ENCODE measurements around the gene GPR132. TPM values are rescaled to one million over a fixed set of nuclear protein-coding genes. Genes with fewer than 3 reads are reported as not detected.

GPR132 gene
- total and polyA plus RNA-seq, 2 experiments from 2014 or later, result 0.14 TPM; not detected in 1

DNA sequence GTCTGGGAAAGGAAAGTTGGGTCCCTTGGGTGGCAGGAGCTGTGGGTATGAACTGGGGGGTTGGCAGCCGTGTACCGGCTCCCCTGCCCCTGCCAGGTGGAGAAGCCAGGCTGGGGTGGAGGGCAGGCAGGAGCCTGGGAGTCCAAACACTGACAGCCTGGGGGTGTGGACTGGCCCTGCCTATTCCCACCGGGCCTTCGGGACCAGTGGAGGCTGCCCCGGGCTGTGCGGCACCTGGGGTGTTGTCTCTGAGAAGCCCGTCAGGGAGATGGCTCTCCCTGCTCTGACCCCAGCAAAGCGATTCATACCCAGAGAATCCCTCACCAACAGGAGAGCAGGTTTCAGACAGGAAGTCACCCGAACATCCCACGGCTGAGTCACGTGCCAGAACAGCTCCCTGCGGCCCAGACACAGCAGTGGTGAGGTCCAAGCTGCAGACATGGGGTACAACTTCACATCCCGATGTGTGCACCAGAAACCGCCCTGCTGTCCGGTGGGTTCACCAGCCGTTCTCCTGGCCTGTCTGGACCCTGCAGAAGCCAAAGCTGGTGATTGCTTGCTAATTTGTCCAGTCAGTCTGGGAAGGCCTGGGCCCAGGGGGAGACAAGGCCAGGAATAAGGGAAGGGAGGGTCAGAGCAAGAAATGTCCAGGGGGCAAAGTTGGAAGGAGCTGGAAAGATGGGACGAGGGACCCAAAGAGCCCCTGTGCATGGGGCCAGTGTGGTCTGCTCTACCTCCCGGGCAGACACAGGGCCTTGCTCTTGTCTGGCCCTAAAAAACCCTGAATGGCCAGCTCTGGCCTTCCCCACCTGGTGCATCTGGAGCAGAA is 2.1 kb upstream of the GPR132 start:
- Mint-ChIP-seq H3K4me1 (peaks cover 6% of the 10 kb centered on the region; the same call in 1 of the 3 replicates), H3K4me3 (no peak overlapping the region), H3K9me3 (no peaks in the 10 kb centered on the region), H3K27ac (no peak overlapping the region), H3K36me3 (ENCODE audit: low read depth) (no peaks in the 10 kb centered on the region; the same call in 2 of the 3 replicates), H3K27me3 (ENCODE audit: insufficient read depth, low read depth, poor library complexity) (peaks cover 22% of the 10 kb centered on the region)
- H3K4me2 ChIP-seq, result no peak overlapping the region
- no peak overlapping the region for H3K4me3 ChIP-seq
- no peak for ATAC-seq
- H3F3A ChIP-seq (replicated peaks; ENCODE audit: low read depth), result no peaks in the 10 kb centered on the region
- DNase-seq (ENCODE audit: low spot score), result no peak
- H3K36me3 ChIP-seq (ENCODE audit: insufficient read depth), result no peaks in the 10 kb centered on the region
- no peaks in the 10 kb centered on the region for H3K9me2 ChIP-seq (ENCODE audit: insufficient read depth)
- no peaks in the 10 kb centered on the region for H3K27me3 ChIP-seq (ENCODE audit: insufficient read depth)
- TF ChIP-seq, protein P1, sequence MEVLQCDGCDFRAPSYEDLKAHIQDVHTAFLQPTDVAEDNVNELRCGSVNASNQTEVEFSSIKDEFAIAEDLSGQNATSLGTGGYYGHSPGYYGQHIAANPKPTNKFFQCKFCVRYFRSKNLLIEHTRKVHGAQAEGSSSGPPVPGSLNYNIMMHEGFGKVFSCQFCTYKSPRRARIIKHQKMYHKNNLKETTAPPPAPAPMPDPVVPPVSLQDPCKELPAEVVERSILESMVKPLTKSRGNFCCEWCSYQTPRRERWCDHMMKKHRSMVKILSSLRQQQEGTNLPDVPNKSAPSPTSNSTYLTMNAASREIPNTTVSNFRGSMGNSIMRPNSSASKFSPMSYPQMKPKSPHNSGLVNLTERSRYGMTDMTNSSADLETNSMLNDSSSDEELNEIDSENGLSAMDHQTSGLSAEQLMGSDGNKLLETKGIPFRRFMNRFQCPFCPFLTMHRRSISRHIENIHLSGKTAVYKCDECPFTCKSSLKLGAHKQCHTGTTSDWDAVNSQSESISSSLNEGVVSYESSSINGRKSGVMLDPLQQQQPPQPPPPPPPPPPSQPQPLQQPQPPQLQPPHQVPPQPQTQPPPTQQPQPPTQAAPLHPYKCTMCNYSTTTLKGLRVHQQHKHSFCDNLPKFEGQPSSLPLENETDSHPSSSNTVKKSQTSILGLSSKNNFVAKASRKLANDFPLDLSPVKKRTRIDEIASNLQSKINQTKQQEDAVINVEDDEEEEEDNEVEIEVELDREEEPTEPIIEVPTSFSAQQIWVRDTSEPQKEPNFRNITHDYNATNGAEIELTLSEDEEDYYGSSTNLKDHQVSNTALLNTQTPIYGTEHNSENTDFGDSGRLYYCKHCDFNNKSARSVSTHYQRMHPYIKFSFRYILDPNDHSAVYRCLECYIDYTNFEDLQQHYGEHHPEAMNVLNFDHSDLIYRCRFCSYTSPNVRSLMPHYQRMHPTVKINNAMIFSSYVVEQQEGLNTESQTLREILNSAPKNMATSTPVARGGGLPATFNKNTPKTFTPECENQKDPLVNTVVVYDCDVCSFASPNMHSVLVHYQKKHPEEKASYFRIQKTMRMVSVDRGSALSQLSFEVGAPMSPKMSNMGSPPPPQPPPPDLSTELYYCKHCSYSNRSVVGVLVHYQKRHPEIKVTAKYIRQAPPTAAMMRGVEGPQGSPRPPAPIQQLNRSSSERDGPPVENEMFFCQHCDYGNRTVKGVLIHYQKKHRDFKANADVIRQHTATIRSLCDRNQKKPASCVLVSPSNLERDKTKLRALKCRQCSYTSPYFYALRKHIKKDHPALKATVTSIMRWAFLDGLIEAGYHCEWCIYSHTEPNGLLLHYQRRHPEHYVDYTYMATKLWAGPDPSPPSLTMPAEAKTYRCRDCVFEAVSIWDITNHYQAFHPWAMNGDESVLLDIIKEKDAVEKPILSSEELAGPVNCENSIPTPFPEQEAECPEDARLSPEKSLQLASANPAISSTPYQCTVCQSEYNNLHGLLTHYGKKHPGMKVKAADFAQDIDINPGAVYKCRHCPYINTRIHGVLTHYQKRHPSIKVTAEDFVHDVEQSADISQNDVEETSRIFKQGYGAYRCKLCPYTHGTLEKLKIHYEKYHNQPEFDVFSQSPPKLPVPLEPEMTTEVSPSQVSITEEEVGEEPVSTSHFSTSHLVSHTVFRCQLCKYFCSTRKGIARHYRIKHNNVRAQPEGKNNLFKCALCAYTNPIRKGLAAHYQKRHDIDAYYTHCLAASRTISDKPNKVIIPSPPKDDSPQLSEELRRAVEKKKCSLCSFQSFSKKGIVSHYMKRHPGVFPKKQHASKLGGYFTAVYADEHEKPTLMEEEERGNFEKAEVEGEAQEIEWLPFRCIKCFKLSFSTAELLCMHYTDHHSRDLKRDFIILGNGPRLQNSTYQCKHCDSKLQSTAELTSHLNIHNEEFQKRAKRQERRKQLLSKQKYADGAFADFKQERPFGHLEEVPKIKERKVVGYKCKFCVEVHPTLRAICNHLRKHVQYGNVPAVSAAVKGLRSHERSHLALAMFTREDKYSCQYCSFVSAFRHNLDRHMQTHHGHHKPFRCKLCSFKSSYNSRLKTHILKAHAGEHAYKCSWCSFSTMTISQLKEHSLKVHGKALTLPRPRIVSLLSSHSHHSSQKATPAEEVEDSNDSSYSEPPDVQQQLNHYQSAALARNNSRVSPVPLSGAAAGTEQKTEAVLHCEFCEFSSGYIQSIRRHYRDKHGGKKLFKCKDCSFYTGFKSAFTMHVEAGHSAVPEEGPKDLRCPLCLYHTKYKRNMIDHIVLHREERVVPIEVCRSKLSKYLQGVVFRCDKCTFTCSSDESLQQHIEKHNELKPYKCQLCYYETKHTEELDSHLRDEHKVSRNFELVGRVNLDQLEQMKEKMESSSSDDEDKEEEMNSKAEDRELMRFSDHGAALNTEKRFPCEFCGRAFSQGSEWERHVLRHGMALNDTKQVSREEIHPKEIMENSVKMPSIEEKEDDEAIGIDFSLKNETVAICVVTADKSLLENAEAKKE (CRISPR knock-in tag; IDR thresholded peaks at IDR 0.05), result no peak
- TF ChIP-seq NANOG (IDR thresholded peaks at IDR 0.05; ENCODE audit: borderline replicate concordance) (no peak), CREB1 (CRISPR knock-in tag; IDR thresholded peaks at IDR 0.05; ENCODE audit: low read depth) (no peak), EZH2phosphoT487 (IDR thresholded peaks at IDR 0.05; ENCODE audit: unreplicated experiment) (no peak), EZH2 (IDR thresholded peaks at IDR 0.05; ENCODE audit: low read depth, unreplicated experiment) (no peak), POLR2AphosphoS5 (IDR thresholded peaks at IDR 0.05; ENCODE audit: low read depth) (no peak)
- TF ChIP-seq, protein P2, sequence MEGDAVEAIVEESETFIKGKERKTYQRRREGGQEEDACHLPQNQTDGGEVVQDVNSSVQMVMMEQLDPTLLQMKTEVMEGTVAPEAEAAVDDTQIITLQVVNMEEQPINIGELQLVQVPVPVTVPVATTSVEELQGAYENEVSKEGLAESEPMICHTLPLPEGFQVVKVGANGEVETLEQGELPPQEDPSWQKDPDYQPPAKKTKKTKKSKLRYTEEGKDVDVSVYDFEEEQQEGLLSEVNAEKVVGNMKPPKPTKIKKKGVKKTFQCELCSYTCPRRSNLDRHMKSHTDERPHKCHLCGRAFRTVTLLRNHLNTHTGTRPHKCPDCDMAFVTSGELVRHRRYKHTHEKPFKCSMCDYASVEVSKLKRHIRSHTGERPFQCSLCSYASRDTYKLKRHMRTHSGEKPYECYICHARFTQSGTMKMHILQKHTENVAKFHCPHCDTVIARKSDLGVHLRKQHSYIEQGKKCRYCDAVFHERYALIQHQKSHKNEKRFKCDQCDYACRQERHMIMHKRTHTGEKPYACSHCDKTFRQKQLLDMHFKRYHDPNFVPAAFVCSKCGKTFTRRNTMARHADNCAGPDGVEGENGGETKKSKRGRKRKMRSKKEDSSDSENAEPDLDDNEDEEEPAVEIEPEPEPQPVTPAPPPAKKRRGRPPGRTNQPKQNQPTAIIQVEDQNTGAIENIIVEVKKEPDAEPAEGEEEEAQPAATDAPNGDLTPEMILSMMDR (conservative IDR thresholded peaks at IDR 0.05; ENCODE audit: low read depth in 2 of 2), result no peak
- H2AFZ ChIP-seq, result no peak overlapping the region
- H3K4me1 ChIP-seq (ENCODE audit: insufficient read depth), result no peaks in the 10 kb centered on the region
- H3K27ac ChIP-seq (ENCODE audit: low read depth), result no peak overlapping the region
- no peaks in the 10 kb centered on the region for H4K20me1 ChIP-seq (replicated peaks; ENCODE audit: insufficient read depth)
- H3K79me2 ChIP-seq (replicated peaks; ENCODE audit: insufficient read depth), result no peaks in the 10 kb centered on the region
